ENCODE measurements around the gene ELL2.

DNA sequence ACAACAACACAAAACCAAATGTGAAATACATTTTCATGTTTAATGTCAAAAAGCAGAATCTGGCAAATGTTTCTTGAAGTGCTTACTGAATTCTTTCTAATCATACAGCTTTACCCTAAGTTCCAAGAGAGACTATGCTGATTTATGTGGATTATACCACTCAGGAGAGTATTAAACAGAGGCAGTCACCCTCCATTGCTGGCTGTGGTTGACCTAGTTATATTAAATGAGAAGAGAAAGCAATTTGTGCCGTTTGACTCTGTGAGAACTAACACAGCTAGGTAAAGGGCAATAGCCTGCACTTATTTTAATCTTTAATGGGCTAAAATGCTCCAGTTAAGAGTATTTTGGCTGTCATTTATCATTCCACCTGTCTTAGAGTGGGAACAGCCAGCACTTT lies 62.6 kb downstream of the ELL2 start:
- TF ChIP-seq CTCF (IDR thresholded peaks at IDR 0.05; ENCODE audit: low read depth, low read length) (no peak), MAX (IDR thresholded peaks at IDR 0.05; ENCODE audit: low read depth, low read length) (no peak), POLR2A (IDR thresholded peaks at IDR 0.05; ENCODE audit: extremely low read depth, insufficient read length) (no peak), MYC (IDR thresholded peaks at IDR 0.05; ENCODE audit: low read depth, low read length) (no peak)

Data from NB4 (cell line).